H9 (cell line): ENCODE measurements around the gene KSR1. TPM values are rescaled to one million over a fixed set of nuclear protein-coding genes. Genes with fewer than 3 reads are reported as not detected.

Source experiments
- DNase-seq: peaks from one replicate; pipeline ENCODE4 v3.0.0-alpha.2; 2017
- H2AFZ ChIP-seq: one replicate; pipeline ENCODE4 v1.6.1; 2013; ENCODE audit warnings: mild to moderate bottlenecking, low read length, control low read depth, moderate library complexity
- H2AK5ac ChIP-seq: 2 replicates; pipeline ENCODE4 v1.6.1; 2013; ENCODE audit warnings: low read length, control low read depth, mixed read lengths; ENCODE audit not compliant: insufficient read length
- H2BK120ac ChIP-seq: one replicate; pipeline ENCODE4 v1.6.1; 2013; ENCODE audit warnings: low read depth, mild to moderate bottlenecking, low read length, control low read depth, inconsistent platforms; ENCODE audit not compliant: poor library complexity, severe bottlenecking
- H2BK12ac ChIP-seq: 2 replicates; pipeline ENCODE4 v1.6.1; 2013; ENCODE audit warnings: low read length, control low read depth, mixed read lengths, low read depth; ENCODE audit not compliant: insufficient read length
- H2BK15ac ChIP-seq: 2 replicates; pipeline ENCODE4 v1.6.1; 2013; ENCODE audit warnings: low read depth, low read length, control low read depth
- H2BK20ac ChIP-seq: one replicate; pipeline ENCODE4 v1.6.1; 2013; ENCODE audit warnings: low read depth, mild to moderate bottlenecking, low read length, control low read depth, inconsistent platforms; ENCODE audit not compliant: poor library complexity, severe bottlenecking
- H2BK5ac ChIP-seq: 2 replicates; pipeline ENCODE4 v1.6.1; 2013; ENCODE audit warnings: low read length, control low read depth, mixed read lengths; ENCODE audit not compliant: insufficient read length
- H3K14ac ChIP-seq: 2 replicates; pipeline ENCODE4 v1.6.1; 2013; ENCODE audit warnings: low read length, control low read depth; ENCODE audit not compliant: insufficient read depth
- H3K18ac ChIP-seq: 2 replicates; pipeline ENCODE4 v1.6.1; 2013; ENCODE audit warnings: low read depth, mild to moderate bottlenecking, mixed read lengths, low read length, control low read depth; ENCODE audit not compliant: insufficient read length
- H3K23ac ChIP-seq: 2 replicates; pipeline ENCODE4 v1.6.1; 2013; ENCODE audit warnings: low read length, control low read depth, mixed read lengths, low read depth; ENCODE audit not compliant: insufficient read length
- H3K23me2 ChIP-seq: 2 replicates; pipeline ENCODE4 v1.6.1; 2013; ENCODE audit warnings: low read depth, mild to moderate bottlenecking, mixed read lengths, low read length, control low read depth; ENCODE audit not compliant: insufficient read length, poor library complexity, severe bottlenecking
- H3K27ac ChIP-seq: 2 replicates; pipeline ENCODE4 v1.5.1; 2013; ENCODE audit warnings: low read length, control low read depth, mixed read lengths, low read depth; ENCODE audit not compliant: insufficient read length
- H3K27me3 ChIP-seq: 2 replicates; pipeline ENCODE4 v1.6.1; 2013; ENCODE audit warnings: low read length, control low read depth, inconsistent platforms; ENCODE audit not compliant: insufficient read depth
- H3K4ac ChIP-seq: 2 replicates; pipeline ENCODE4 v1.6.1; 2013; ENCODE audit warnings: low read depth, mild to moderate bottlenecking, control low read depth, inconsistent platforms, low read length, moderate library complexity
- H3K4me1 ChIP-seq: 2 replicates; pipeline ENCODE4 v1.6.1; 2013; ENCODE audit warnings: low read length, control low read depth, inconsistent platforms; ENCODE audit not compliant: insufficient read depth
- H3K4me2 ChIP-seq: 2 replicates; pipeline ENCODE4 v1.6.1; 2013; ENCODE audit warnings: low read length, control low read depth, mixed read lengths; ENCODE audit not compliant: insufficient read length, insufficient read depth
- H3K56ac ChIP-seq: 2 replicates; pipeline ENCODE4 v1.6.1; 2013; ENCODE audit warnings: low read depth, mild to moderate bottlenecking, mixed read lengths, low read length, control low read depth; ENCODE audit not compliant: insufficient read length
- H3K79me1 ChIP-seq: 2 replicates; pipeline ENCODE4 v1.6.1; 2013; ENCODE audit warnings: low read depth, mild to moderate bottlenecking, moderate library complexity, low read length, control low read depth, inconsistent platforms; ENCODE audit not compliant: insufficient read depth, poor library complexity, severe bottlenecking
- H3K79me2 ChIP-seq: 2 replicates; pipeline ENCODE4 v1.6.1; 2013; ENCODE audit warnings: low read length, control low read depth, inconsistent platforms; ENCODE audit not compliant: insufficient read depth
- H3K9ac ChIP-seq: 2 replicates; pipeline ENCODE4 v1.6.1; 2013; ENCODE audit warnings: low read length, control low read depth, mixed read lengths; ENCODE audit not compliant: insufficient read length; ENCODE audit errors: extremely low read depth
- H3K9me3 ChIP-seq: one replicate; pipeline ENCODE4 v1.6.1; 2013; ENCODE audit warnings: low read depth, low read length, inconsistent platforms; ENCODE audit not compliant: control insufficient read depth
- H3T11ph ChIP-seq: one replicate; pipeline ENCODE4 v1.6.1; 2013; ENCODE audit warnings: mild to moderate bottlenecking, low read length, control low read depth, inconsistent platforms
- H4K20me1 ChIP-seq: one replicate; pipeline ENCODE4 v1.6.1; 2013; ENCODE audit not compliant: control insufficient read depth, insufficient read length, insufficient read depth
- H4K5ac ChIP-seq: 2 replicates; pipeline ENCODE4 v1.6.1; 2013; ENCODE audit warnings: low read depth, mild to moderate bottlenecking, mixed read lengths, low read length, control low read depth; ENCODE audit not compliant: insufficient read length
- H4K8ac ChIP-seq: replicated peaks from 2 replicates; pipeline ENCODE4 v1.6.1; 2013; ENCODE audit warnings: low read length, control low read depth, mixed read lengths, low read depth; ENCODE audit not compliant: insufficient read length
- H4K91ac ChIP-seq: 2 replicates; pipeline ENCODE4 v1.6.1; 2013; ENCODE audit warnings: low read depth, mild to moderate bottlenecking, moderate library complexity, mixed read lengths, low read length, control low read depth; ENCODE audit not compliant: insufficient read length
- H3K27ac Mint-ChIP-seq, 3 experiments: 2 replicates in 2 of 3; 3 replicates in 1 of 3; pipeline ENCODE4 v1.8.0; 2020 to 2021; ENCODE audit warnings: mixed read lengths in 3 of 3, mild to moderate bottlenecking in 1 of 3, moderate library complexity in 1 of 3
- H3K27me3 Mint-ChIP-seq: 2 replicates; pipeline ENCODE4 v1.8.0; 2021; ENCODE audit warnings: low read depth, mild to moderate bottlenecking, moderate library complexity, mixed read lengths
- H3K36me3 Mint-ChIP-seq, 3 experiments: 2 replicates in 2 of 3; 3 replicates in 1 of 3; pipeline ENCODE4 v1.8.0; 2020 to 2021; ENCODE audit warnings: low read depth in 3 of 3, mixed read lengths in 3 of 3; ENCODE audit not compliant: insufficient read depth in 1 of 3
- H3K4me1 Mint-ChIP-seq, 2 experiments: 2 replicates each; pipeline ENCODE4 v1.8.0; 2020; ENCODE audit warnings: mixed read lengths in 2 of 2
- H3K4me3 Mint-ChIP-seq, 2 experiments: 2 replicates in 1 of 2; 3 replicates in 1 of 2; pipeline ENCODE4 v1.8.0; 2020 to 2021; ENCODE audit warnings: mild to moderate bottlenecking in 2 of 2, mixed read lengths in 2 of 2, moderate library complexity in 1 of 2
- H3K9me3 Mint-ChIP-seq, 2 experiments: 2 replicates in 1 of 2; 3 replicates in 1 of 2; pipeline ENCODE4 v1.8.0; 2020; ENCODE audit warnings: mild to moderate bottlenecking in 2 of 2, mixed read lengths in 2 of 2, moderate library complexity in 1 of 2
- CTCF ChIP-seq: fragments of 200-600 bp; sonication (generic); conservative IDR thresholded peaks from 3 replicates; pipeline ENCODE4 v1.8.0; 2021; ENCODE audit warnings: antibody characterized with exemption, mild to moderate bottlenecking
- WGBS: extraction: QIAGEN DNeasy Blood & Tissue Kit; methylation state at CpG from one replicate; pipeline ENCODE4 v1.1.7; 2013; ENCODE audit warnings: missing lambda C conversion rate, low lambda C conversion rate, mixed read lengths; ENCODE audit not compliant: insufficient read length; ENCODE audit errors: extremely low coverage; 5-methylcytosine and 5-hydroxymethylcytosine counted together
- total RNA-seq: library from RNA; stranded (reverse); gene quantifications from 2 replicates; pipeline ENCODE4 v1.2.1, GENCODE V29; 2021

The KSR1 gene
- total RNA-seq, 1 experiment from 2014 or later: 44.9 TPM

DNA sequence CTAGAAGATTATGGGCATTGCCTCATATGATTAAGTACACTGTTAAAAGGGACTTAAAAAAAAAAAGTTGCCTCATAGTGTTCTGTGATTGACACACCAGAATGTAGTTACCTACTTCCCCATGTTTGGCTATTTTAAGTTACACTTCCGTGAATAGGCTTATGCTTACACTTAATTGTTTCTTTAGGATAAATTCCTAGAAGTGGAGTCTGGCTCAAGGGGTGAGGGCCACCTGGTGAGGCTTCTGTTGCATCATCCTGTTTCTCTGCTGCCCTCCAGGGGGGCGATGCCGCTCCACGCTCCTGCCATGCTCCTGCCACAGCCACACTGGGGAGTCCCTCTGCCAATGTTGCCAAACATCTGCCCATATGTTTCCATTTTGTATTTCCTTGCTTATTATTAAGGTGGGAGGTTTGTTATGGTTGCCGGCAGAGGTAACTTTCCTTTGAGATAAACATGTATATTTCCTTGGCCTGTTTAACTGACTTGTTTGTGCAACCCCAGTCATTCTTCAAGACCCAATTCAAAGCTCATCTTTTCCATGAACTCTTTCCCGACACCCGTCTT lies 73.1 kb downstream of the KSR1 start:
- Mint-ChIP-seq H3K27me3 (no peaks in the 10 kb centered on the region), H3K27ac (peak overlapping the region; percentile 91 to 94 (median 92); a peak in 6 of 7 replicates), H3K36me3 (no peaks in the 10 kb centered on the region), H3K4me1 (peaks cover 67% of the 10 kb centered on the region in 2 experiments), H3K4me3 (no peak overlapping the region), H3K9me3 (no peaks in the 10 kb centered on the region)
- H3K56ac ChIP-seq: no peak overlapping the region
- H3K79me2 ChIP-seq: peaks cover 11% of the 10 kb centered on the region; the same call in 1 of the 2 replicates
- no peak for TF ChIP-seq CTCF
- H3K79me1 ChIP-seq: no peaks in the 10 kb centered on the region
- H2BK15ac ChIP-seq: no peak overlapping the region
- H3T11ph ChIP-seq: no peak overlapping the region
- no peak overlapping the region for H2BK5ac ChIP-seq
- WGBS: no CpG with 5 or more reads among the region's 7 CpGs
- H2BK12ac ChIP-seq: no peak overlapping the region
- no peak overlapping the region for H3K4me2 ChIP-seq
- no peaks in the 10 kb centered on the region for H4K20me1 ChIP-seq
- H4K5ac ChIP-seq: no peak overlapping the region
- H3K9ac ChIP-seq: no peak overlapping the region
- H3K23ac ChIP-seq: no peak overlapping the region
- H3K27me3 ChIP-seq: no peaks in the 10 kb centered on the region
- H3K27ac ChIP-seq: no peak overlapping the region
- H4K8ac ChIP-seq: no peak overlapping the region
- H2BK20ac ChIP-seq: no peak overlapping the region
- H3K9me3 ChIP-seq: no peaks in the 10 kb centered on the region
- peaks cover 21% of the 10 kb centered on the region; the same call in 1 of the 2 replicates for H3K4me1 ChIP-seq
- H3K18ac ChIP-seq: no peak overlapping the region
- no peaks in the 10 kb centered on the region for H3K23me2 ChIP-seq
- H3K14ac ChIP-seq: peak overlapping the region; percentile 10; the same call in 1 of the 2 replicates
- H3K4ac ChIP-seq: no peak overlapping the region
- no peak overlapping the region for H2BK120ac ChIP-seq
- H4K91ac ChIP-seq: no peak overlapping the region
- H2AK5ac ChIP-seq: no peak overlapping the region
- DNase-seq: no peak
- H2AFZ ChIP-seq: no peak overlapping the region
